Measurements from ENCODE around the gene ROM1.
A peak's percentile ranks its signal among the peaks of the same experiment; 100 is the strongest.

The ROM1 gene

DNA sequence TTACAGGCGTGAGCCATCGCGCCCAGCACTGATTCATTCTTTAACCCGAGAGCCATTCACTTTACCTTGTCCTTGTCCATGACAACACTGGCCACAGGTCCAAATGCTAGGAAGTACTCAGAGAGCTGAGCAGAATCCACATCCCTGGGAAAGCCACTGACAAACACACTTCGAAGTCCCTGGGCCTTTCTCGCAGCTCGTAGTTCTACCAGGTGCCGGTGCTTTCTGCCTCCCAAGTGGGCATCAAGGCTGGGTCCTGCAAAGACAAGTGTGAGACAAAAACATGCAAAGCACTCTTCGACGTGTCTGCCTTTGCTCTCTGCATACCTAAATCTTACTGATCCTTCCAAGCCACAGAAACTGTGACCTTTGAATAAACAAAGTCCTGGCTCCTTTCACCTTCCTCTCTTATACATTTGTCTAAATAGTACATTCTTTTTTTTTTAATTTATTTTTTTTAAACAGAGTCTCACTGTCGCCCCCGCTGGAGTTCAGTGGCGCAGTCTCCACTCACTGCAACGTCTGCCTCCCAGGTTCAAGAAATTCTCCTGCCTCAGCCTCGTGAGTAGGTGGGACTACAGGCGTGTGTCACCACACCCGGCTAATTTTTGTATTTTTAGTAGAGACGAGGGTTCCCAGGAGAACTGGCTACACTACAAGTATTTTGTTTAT is 24.0 kb upstream of the ROM1 start:
- no peak for DNase-seq

- DNase-seq = peak; percentile 98
Observed at GRCh38 chr11:62591448-62592145, 21.5 kb upstream of the ROM1 start, which contains the start of gene TUT1. TUT1 (minus strand) TSS chr11:62591523; CDS start chr11:62591485, 38 bp downstream.

DNA sequence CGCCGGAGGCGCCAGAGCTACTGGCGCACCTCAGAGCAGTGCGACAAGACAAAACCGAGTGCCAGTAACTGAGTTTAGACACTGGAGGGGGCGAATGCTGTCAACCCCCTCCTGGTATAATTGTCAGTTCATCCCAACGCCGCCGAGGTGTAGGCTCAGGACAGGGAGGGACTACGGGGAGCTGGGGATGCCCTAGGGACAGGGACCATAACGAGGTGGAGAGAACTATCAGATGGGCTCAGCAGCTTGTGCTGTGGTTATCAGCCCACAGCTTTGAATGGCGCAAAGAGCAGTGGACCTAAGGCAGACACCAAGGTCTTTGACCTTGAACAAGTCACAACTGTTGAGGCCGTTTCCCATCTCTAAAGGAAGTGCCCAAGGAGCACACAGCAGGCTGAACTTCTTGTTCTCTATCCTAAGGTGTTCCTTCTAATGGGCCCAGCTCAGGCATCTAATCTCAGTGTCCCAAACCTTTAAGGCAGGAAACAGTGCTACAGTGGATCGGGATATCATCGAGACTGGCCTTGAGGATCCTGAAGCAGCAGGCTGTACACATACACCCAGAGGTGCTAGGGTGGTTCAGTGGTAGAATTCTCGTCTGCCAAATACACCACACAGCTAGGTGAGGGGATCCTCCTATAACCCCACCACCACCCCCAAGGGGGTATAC is 20.8 kb upstream of the ROM1 start:
- no peak for DNase-seq

DNA sequence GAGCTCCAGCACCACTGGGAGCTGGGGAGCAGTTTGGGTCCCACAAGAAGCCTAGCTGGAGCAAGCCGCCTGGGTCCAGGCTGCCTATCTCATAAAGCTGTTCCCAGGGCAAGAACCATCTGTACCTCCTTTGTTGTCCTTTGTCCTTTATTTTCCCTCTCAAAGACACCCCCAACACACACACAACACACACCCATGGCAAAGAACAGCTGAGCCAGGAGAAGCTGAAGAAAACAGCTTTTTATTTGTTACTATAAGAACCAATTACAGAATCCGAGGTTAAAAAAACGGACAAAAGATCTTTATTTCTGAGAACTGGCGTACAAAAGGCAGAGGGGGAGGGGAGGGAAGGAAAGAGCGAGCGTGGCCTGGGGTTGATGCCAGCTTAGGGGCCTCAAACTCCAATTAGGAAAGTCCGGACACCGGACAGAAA is 20.1 kb upstream of the ROM1 start:
- no peak for DNase-seq

GRCh38 chr11:62593434-62594044 is 19.5 kb upstream of the ROM1 start:
- DNase-seq = peak; percentile 6

- DNase-seq = no peak
Observed at GRCh38 chr11:62595124-62595523, 17.9 kb upstream of the ROM1 start.

DNA sequence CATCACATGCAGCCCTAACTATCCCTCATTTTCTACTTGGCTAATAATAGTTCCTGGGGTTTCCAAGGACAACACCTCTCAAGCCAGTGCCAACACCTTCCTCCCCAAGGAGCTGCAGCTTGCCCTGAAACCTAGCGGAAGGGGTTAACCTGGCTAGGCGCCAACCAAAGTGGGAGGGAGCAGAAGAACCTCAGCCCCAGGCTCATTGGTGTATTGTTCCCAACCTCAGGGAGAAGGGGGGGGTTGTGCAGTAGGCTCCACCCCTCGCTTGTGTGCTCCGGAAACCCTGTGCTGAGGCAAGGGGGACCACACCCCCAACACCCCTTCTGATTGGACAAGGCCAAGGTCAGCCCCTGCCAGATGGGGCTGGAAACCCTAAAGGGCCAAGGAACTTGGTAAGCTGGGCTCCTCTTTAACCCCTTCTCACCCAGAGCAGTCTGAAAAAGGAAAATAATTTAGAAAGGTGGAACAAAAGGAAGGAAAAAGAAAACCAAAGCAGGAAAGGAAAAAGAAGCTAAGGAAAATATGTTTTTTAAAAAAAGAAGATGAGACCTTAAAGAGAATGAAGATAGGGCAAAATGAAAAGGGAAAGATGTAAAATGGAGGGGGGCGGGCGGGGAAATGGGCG is 13.9 kb upstream of the ROM1 start:
- peak; percentile 64 for DNase-seq

GRCh38 chr11:62599901-62600300 is 13.2 kb upstream of the ROM1 start:
- DNase-seq = no peak

- no peak for DNase-seq
Observed at GRCh38 chr11:62600367-62601121, 12.5 kb upstream of the ROM1 start.

GRCh38 chr11:62601122-62601371 is 12.0 kb upstream of the ROM1 start:
- peak; percentile 16 for DNase-seq

- DNase-seq = peak; percentile 92
Observed at GRCh38 chr11:62601372-62602140, 11.5 kb upstream of the ROM1 start, which contains the start of gene MTA2. MTA2 (minus strand) TSS chr11:62601865; CDS start chr11:62601450, 415 bp downstream.

DNA sequence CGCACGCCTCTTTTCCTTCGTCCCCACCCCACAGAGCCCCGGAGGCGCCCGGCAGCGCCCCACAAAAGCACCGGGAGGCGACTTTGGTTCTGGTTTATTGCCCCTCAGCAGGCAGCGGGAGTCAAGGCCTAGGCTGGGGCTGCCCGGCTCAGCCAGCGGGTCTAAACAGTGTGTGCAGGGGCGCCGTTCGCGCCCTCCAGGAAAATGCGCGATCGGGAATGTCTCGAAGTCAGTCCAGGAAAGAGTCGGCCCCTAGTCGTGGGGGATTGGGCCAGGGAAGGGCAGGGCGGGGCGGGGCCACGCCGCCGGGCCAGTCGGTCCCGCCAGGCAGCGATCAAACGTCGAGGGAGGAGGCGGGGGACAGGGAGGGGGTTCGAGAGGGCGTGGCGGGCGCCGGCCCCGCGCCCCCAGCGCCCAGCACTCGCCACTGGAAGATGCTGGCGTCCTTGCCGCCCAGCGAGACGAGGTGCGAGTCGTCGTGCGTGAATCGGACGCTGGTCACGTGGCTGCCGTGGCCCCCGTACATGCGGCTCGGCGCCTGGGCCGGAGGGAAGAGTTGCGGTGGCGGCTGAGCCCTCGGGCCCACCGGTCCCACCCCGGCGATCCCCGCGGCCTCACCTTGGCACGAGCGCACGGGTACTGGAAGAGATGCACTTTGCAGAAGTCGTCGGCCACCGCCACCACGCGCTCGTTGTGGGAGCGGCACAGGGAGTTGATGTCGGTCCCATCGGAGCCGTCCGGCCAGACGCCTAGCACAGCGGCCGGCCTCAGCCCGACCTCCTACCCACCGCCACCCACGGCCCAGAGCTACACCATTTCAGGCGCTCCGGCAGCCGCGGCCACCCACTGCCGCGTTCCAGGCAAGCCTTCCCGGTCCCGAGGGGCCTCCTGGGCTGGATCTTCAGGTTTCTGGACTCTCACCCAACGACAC is 10.7 kb upstream of the ROM1 start:
- peak; percentile 39 for DNase-seq

DNA sequence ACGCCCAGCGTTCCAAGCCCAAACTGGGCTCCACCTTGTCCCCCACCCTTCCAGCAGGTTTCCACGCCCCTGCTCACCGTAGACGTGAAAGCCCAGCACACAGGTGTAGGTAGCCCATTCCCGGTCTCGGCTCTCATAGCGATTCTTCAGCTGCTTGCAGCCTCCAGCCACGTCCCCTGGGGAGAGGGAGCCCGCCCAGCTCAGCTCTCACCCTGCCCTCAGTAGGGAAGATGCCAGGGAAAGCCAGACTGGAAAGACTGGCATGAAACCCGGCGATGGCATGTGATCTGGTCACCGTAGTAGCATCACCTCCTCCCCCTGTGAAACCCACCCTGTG is 10.0 kb upstream of the ROM1 start:
- no peak for DNase-seq

DNA sequence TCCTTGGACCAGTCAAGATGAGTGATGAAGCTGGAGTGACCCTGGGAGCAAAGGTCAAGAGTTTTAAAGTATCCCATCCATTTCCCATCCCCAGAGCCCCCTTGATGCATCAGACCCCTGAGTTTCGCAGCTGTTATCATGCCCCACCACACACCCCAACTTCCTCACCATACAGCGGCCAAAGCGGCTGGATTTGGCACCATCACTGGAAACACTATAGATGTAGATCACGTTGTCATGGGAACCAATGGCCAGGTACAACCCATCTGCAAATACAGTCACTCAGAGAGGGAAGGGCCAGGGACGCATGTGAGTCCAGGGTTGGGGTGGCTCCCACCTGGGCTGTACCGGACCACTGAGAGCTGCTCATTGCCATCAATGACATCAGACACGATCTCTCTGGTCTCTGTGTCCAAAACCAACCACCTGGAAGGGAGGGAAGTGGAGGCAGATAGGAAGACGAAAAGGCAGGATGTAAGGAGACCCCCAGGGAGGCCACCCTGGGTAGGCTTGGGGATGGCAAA is 9.2 kb upstream of the ROM1 start:
- no peak for DNase-seq

DNA sequence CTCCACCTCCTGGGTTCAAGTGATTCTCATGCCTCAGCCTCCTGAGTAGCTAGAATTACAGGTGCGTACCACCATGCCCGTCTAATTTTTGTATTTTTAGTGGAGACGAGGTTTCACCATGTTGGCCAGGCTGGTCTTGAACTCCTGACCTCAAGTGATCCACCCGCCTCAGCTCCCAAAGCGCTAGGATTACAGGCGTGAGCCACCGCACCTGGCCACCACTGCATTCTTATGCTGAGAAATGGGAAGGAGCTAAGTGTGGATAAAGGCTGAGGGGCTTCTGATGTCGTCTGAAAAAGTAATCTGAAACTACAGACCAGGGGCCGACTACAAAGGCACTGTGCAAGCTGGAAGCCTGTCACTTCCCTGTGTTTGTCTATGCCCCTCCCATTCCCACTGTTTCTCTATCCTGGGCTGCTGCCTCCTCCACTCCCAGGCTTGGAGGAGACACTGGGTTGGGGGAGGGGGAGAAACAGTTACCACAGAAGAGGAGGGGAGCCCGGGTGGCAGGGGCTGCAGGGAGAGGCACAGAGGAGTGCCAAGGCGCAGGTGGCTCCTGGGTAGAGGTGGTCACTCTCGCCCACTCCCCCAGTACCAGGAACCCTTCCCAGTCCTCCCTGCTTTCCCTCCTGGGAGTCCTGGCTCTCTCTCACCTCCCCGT is 8.5 kb upstream of the ROM1 start:
- DNase-seq = no peak

DNA sequence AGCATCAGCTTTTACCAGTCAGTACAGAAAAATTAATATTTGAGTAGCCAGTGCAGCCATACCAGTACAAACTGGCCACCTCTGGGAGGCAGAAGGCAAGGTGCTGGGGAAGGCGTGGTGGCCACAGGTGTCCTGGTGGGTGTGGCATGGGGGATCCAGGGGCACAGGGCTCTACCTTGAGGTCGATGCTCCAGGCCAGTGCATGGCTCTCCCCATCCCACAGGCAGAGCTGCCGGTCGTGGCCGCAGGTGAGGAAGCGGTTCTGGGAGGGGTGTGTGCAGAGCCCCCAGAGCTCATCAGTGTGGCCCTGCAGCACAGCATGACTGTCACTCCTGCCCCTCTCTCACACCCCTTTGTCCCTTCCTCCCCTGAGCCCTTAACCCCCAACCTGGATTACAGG is 7.6 kb upstream of the ROM1 start:
- DNase-seq = no peak

GRCh38 chr11:62605902-62606301 is 7.2 kb upstream of the ROM1 start:
- DNase-seq = no peak

- DNase-seq = no peak
Observed at GRCh38 chr11:62607714-62608113, 5.3 kb upstream of the ROM1 start.

DNA sequence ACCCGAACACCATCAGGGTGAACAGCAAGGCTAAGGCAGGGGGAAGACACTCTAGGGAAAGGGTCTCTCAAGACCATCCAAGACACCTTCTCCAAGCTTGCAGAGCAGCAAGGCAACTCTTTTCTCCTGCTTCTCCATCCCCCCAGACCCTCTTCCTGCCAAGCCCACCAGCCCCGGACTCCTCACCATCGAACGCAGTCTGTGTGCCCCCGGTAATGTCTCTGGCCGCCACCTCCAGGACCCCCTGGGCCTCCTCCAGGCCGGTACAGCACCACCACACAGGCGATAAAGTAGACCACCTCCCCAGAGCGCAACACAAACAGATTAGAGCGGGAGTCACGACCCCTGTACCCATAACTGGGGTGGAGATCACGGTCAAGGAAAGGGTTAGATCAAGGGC is 4.3 kb upstream of the ROM1 start:
- no peak for DNase-seq

DNA sequence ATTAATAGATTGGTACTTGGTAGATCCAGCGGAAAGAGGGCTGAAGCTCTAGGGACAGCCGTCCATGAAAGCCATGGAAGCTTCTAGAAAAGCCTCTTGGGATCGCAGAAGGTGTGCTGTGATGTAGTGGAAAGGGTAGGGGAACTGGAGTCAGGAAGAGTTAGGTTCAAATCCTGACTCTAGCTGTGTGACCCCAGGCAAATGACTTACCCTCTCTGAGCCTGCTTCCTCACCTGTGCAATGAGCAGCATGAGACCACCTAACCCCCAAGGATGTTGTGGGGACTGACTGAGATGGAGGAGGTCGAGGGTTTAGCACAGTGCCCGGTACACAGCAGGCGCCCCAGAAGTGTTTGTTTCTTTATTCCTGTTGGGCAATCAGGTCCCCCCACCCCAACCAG is 2.7 kb upstream of the ROM1 start:
- no peak for DNase-seq
